K562 (cell line): ENCODE data around the gene NISCH. TPM values are rescaled to one million over a fixed set of nuclear protein-coding genes. Genes with fewer than 3 reads are reported as not detected.
A peak's percentile ranks its signal among the peaks of the same experiment; 100 is the strongest.

Experiments
- ATAC-seq: fragments of 200-7000 bp; cut with Tn5 transposase; 3 replicates; pipeline ENCODE4 v1.9.1; 2020; ENCODE audit warnings: moderate library complexity
- BruUV-seq: library from RNA; stranded (reverse); fragments of 400-500 nt; replicated peaks from 2 replicates; lab custom pipeline; 2021; lab: Mats Ljungman, UMichigan
- CTCF ChIA-PET: fragments of 300-600 bp; formaldehyde crosslinking; extraction: SDS; loops from one replicate; lab custom pipeline; 2021; ENCODE audit warnings: low intra/inter-chr PET ratio; lab: Yijun Ruan, JAX
- POLR2A ChIA-PET: fragments of 300-600, 350-650 bp; sonication (Branson Sonifier 250); formaldehyde crosslinking; extraction: SDS; loops from one replicate; lab custom pipeline; 2021; ENCODE audit warnings: antibody characterized with exemption, inconsistent platforms; lab: Yijun Ruan, JAX
- DNase-seq, 4 experiments: peaks; one replicate each; pipeline versions ENCODE4 v3.0.0 to v3.0.0-alpha.2; 2011 to 2018; ENCODE audit warnings: low spot score in 3 of 4, mixed read lengths in 3 of 4; ENCODE audit errors: extremely low read depth in 1 of 4
- FAIRE-seq: peaks from 2 replicates; lab custom pipeline; 2011; peaks lifted over from hg19 to GRCh38; lab: Jason Lieb, UNC
- H2AFZ ChIP-seq: 2 replicates; pipeline ENCODE4 v1.6.0; 2011; ENCODE audit warnings: low read depth, low read length, control low read depth, inconsistent platforms
- H3K27ac ChIP-seq: fragments of 200-600 bp; 3 replicates; pipeline ENCODE4 v1.8.0; 2011; ENCODE audit warnings: low read depth, mild to moderate bottlenecking, control low read depth, inconsistent platforms, low read length, moderate library complexity, mixed read lengths; ENCODE audit errors: extremely low read depth
- H3K27me3 ChIP-seq, 2 experiments: fragments of 300-600 bp in 1 of 2; 2 replicates in 1 of 2; 3 replicates in 1 of 2; pipeline versions ENCODE4 v1.6.0 to v1.8.0; 2011; ENCODE audit warnings: inconsistent platforms in 2 of 2, low read length in 2 of 2, mild to moderate bottlenecking in 1 of 2, mixed read lengths in 1 of 2, moderate library complexity in 1 of 2; ENCODE audit not compliant: control insufficient read depth in 2 of 2, insufficient read depth in 2 of 2
- H3K36me3 ChIP-seq: fragments of 300-600 bp; 3 replicates; pipeline ENCODE4 v1.8.0; 2011; ENCODE audit warnings: mild to moderate bottlenecking, low read length, inconsistent platforms; ENCODE audit not compliant: control insufficient read depth, insufficient read depth
- H3K4me1 ChIP-seq, 2 experiments: fragments of 200-600 bp in 1 of 2; replicated peaks in 1 of 2; 2 replicates in 1 of 2; 3 replicates in 1 of 2; pipeline versions ENCODE4 v1.5.1 to v1.8.0; 2011; ENCODE audit warnings: inconsistent platforms in 2 of 2, low read length in 2 of 2, mild to moderate bottlenecking in 1 of 2, mixed read lengths in 1 of 2, moderate library complexity in 1 of 2; ENCODE audit not compliant: control insufficient read depth in 2 of 2, insufficient read depth in 2 of 2
- H3K4me2 ChIP-seq: 2 replicates; pipeline ENCODE4 v1.6.1; 2011; ENCODE audit warnings: low read length, control low read depth, inconsistent platforms, mixed read lengths; ENCODE audit not compliant: insufficient read depth
- H3K4me3 ChIP-seq: fragments of 200-600 bp; sonication (generic), shearing (Covaris generic); 2 replicates; pipeline ENCODE4 v1.5.1; 2016; ENCODE audit warnings: control low read depth, inconsistent platforms
- H3K79me2 ChIP-seq: fragments of 200-600 bp; 3 replicates; pipeline ENCODE4 v1.8.0; 2011; ENCODE audit warnings: low read length, inconsistent platforms; ENCODE audit not compliant: control insufficient read depth, insufficient read depth
- H3K9ac ChIP-seq, 2 experiments: 2 replicates each; pipeline versions ENCODE4 v1.6.0 to v1.6.1; 2011; ENCODE audit warnings: low read depth in 2 of 2, low read length in 2 of 2, control low read depth in 1 of 2, inconsistent platforms in 1 of 2, mild to moderate bottlenecking in 1 of 2, mixed read lengths in 1 of 2; ENCODE audit not compliant: insufficient read depth in 1 of 2
- H3K9me1 ChIP-seq: one replicate; pipeline ENCODE4 v1.6.0; 2011; ENCODE audit warnings: inconsistent platforms, mild to moderate bottlenecking, low read length, moderate library complexity; ENCODE audit not compliant: control insufficient read depth, insufficient read depth
- H3K9me3 ChIP-seq: replicated peaks from 2 replicates; pipeline ENCODE4 v1.5.1; 2011; ENCODE audit warnings: low read depth, low read length, inconsistent platforms; ENCODE audit not compliant: control insufficient read depth, insufficient read depth
- H4K20me1 ChIP-seq: replicated peaks from 2 replicates; pipeline ENCODE4 v1.6.1; 2011; ENCODE audit warnings: low read length, inconsistent platforms, mixed read lengths; ENCODE audit not compliant: control insufficient read depth, insufficient read depth
- POLR2G ChIP-seq: fragments of 200-400 bp; formaldehyde crosslinking; IDR thresholded peaks from 2 replicates; pipeline ENCODE4 v1.6.1; 2017; ENCODE audit warnings: low read depth, mild to moderate bottlenecking, antibody characterized with exemption, low read length, moderate library complexity
- WGBS: fragments of 100-300 bp; shearing (Covaris generic); methylation state at CpG from one replicate; pipeline ENCODE4 v1.1.6; 2016; ENCODE audit warnings: low coverage, mixed read lengths; ENCODE audit not compliant: insufficient coverage; ENCODE audit errors: missing lambda C conversion rate; 5-methylcytosine and 5-hydroxymethylcytosine counted together
- in situ Hi-C: fragments of 300-500 bp; cut with MboI; formaldehyde crosslinking; loops from 4 replicates; pipeline ENCODE4 v1.15.0; 2018; ENCODE audit warnings: inconsistent platforms, mixed read lengths
- intact Hi-C: fragments of 100-400 bp; cut with micrococcal nuclease; formaldehyde crosslinking; loops from 2 replicates; pipeline ENCODE4 v1.14.2; 2022
- polyA plus RNA-seq, 8 experiments: library from polyadenylated mRNA; depleted of rRNA in 4 of 8; stranded (reverse) in 5 of 8; unstranded in 3 of 8; fragments of >200 nt; fragmentation: Nextera tagmentation in 2 of 8; fragmentation: Illumina TruSeq in 1 of 8; extraction: Ambion mirVana in 2 of 8; extraction: Trizol in 1 of 8; gene quantifications; 2 replicates each; pipeline versions ENCODE4 v1.2.1 to v1.2.3, GENCODE V29; 2011 to 2014; ENCODE audit warnings: inconsistent platforms in 1 of 8, missing spikeins in 1 of 8
- total RNA-seq, 7 experiments: library from RNA; depleted of rRNA in 6 of 7; stranded (reverse); fragments of >200 nt in 6 of 7; fragmentation: Illumina TruSeq in 2 of 7; extraction: Trizol in 2 of 7; gene quantifications; 2 replicates each; pipeline versions ENCODE4 v1.2.1 to v1.2.3, GENCODE V29; 2011 to 2021; ENCODE audit warnings: low replicate concordance in 1 of 7
- TF ChIP-seq, protein P1 (sequence below): fragments of 250-450 bp; sonication (Bioruptor Pico); IDR thresholded peaks from 2 replicates; pipeline ENCODE4 v1.6.1; 2021; ENCODE audit warnings: mild to moderate bottlenecking

NISCH gene
- total and polyA plus RNA-seq, 9 of the 15 experiments (the other 6 are each of a cell fraction or from before 2014, with no cell fraction given) = 0.44 to 43.5 (median 23.4) TPM

DNA sequence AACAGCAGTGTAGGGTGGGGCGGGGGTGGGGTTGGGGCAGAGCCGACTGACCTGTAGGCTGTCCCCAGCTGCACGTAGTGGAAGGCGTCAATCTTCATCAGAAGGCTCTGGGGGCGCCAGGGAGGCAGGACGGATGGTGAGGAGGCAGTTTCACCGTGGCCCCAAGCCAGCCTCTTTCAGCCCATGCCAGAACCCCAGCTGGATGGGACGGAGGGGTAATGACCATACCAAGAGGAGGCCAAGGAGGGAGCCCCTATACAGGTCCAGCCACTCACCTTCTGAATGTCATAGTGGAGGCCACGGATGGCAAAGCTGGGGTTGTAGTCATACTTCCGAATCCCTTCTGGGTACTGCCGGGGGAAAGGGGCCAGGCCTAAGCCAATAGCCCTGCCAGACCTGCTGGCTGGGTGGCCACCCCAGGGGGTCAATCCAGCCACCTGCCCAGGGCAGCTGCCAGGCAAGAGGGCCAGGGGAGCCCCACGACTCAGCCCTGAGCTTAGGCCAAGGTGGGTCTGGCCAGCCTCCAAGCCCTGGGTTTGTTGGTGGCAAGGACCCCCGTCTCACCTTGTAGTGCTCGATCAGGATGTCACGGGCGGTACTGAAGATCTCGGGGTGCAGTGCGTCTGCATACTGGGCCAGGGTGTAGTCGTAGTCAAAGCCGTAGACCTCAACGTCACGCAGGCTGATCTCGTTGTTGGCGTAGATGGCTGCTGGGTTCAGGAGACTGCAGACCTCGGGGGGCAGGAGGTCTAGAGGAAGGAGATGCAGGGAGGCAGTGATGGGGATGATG lies 73.4 kb downstream of the NISCH start:
- no peaks in the 10 kb centered on the region for H3K27me3 ChIP-seq
- H2AFZ ChIP-seq = no peak overlapping the region
- TF ChIP-seq POLR2G = peak; percentile 37; the same call in 1 of the 2 replicates
- TF ChIP-seq, protein P1, sequence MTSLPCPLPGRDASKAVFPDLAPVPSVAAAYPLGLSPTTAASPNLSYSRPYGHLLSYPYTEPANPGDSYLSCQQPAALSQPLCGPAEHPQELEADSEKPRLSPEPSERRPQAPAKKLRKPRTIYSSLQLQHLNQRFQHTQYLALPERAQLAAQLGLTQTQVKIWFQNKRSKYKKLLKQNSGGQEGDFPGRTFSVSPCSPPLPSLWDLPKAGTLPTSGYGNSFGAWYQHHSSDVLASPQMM (CRISPR knock-in tag) = no peak
- H3K4me2 ChIP-seq = no peak overlapping the region
- no peak overlapping the region for H3K27ac ChIP-seq
- peaks cover 82% of the 10 kb centered on the region; the same call in 2 of the 3 replicates for H3K36me3 ChIP-seq
- peaks cover 45% of the 10 kb centered on the region for H3K79me2 ChIP-seq
- BruUV-seq = no TSS peak
- intact Hi-C loops (no loop called here), in situ Hi-C loops (no loop called here)
- H3K9me1 ChIP-seq = peaks cover 17% of the 10 kb centered on the region
- H3K4me3 ChIP-seq = no peak overlapping the region
- H3K9ac ChIP-seq = peak overlapping the region in 1 of 2 experiments; percentile 35; a peak in 2 of 4 replicates
- POLR2A ChIA-PET = no interaction called here
- peaks cover 12 to 59% of the 10 kb centered on the region in 2 experiments for H3K4me1 ChIP-seq
- FAIRE-seq = no peak
- H4K20me1 ChIP-seq = peaks cover 12% of the 10 kb centered on the region; the same call in 1 of the 2 replicates
- WGBS = 96% methylated on average over 6 of the region's 25 CpGs
- H3K9me3 ChIP-seq = no peaks in the 10 kb centered on the region
- CTCF ChIA-PET = no interaction called here
- no peak for DNase-seq
- no peak for ATAC-seq
